H1 (cell line): ENCODE data around the gene GAS7. TPM values are rescaled to one million over a fixed set of nuclear protein-coding genes. Genes with fewer than 3 reads are reported as not detected.

ENCODE experiments used
- CTCF ChIA-PET: fragments of 300-600 bp; sonication (Branson Sonifier 250); formaldehyde crosslinking; loops from one replicate; lab custom pipeline; 2021; ENCODE audit not compliant: partially characterized antibody; lab: Charles Lee
- POLR2A ChIA-PET: fragments of 300-600 bp; sonication (Branson Sonifier 250); formaldehyde crosslinking; loops from one replicate; lab custom pipeline; 2021; ENCODE audit warnings: inconsistent platforms; ENCODE audit not compliant: partially characterized antibody; lab: Charles Lee
- DNase-seq, 2 experiments: peaks; one replicate each; pipeline versions ENCODE4 v3.0.0 to v3.0.0-alpha.2; 2010 to 2022; ENCODE audit warnings: low spot score in 2 of 2, low read depth in 1 of 2, mixed read lengths in 1 of 2
- FAIRE-seq: peaks from 2 replicates; lab custom pipeline; 2011; peaks lifted over from hg19 to GRCh38; lab: Jason Lieb, UNC
- H2AFZ ChIP-seq: 2 replicates; pipeline ENCODE4 v1.8.1; 2012; ENCODE audit warnings: low read length, inconsistent platforms
- H2AK5ac ChIP-seq: 2 replicates; pipeline ENCODE4 v1.6.1; 2013; ENCODE audit warnings: low read depth, low read length
- H2BK120ac ChIP-seq: replicated peaks from 2 replicates; pipeline ENCODE3; 2013; ENCODE audit warnings: low read depth, low read length, inconsistent platforms
- H2BK12ac ChIP-seq: 2 replicates; pipeline ENCODE4 v1.6.1; 2013; ENCODE audit warnings: low read depth, low read length
- H2BK15ac ChIP-seq: 2 replicates; pipeline ENCODE4 v1.6.1; 2013; ENCODE audit warnings: low read length
- H2BK20ac ChIP-seq: 2 replicates; pipeline ENCODE4 v1.6.1; 2013; ENCODE audit warnings: low read length
- H2BK5ac ChIP-seq: 2 replicates; pipeline ENCODE4 v1.6.1; 2013; ENCODE audit warnings: low read depth, low read length
- H3K14ac ChIP-seq: 2 replicates; pipeline ENCODE4 v1.6.1; 2013; ENCODE audit warnings: inconsistent platforms; ENCODE audit not compliant: insufficient read length
- H3K18ac ChIP-seq: 2 replicates; pipeline ENCODE4 v1.6.1; 2013; ENCODE audit warnings: low read length; ENCODE audit errors: extremely low read depth
- H3K23ac ChIP-seq: 2 replicates; pipeline ENCODE4 v1.6.1; 2013; ENCODE audit warnings: inconsistent platforms; ENCODE audit not compliant: insufficient read length
- H3K23me2 ChIP-seq: 2 replicates; pipeline ENCODE4 v1.6.1; 2013; ENCODE audit warnings: low read depth, low read length
- H3K27ac ChIP-seq: 2 replicates; pipeline ENCODE4 v1.6.1; 2011; ENCODE audit warnings: low read depth, low read length, inconsistent platforms
- H3K27me3 ChIP-seq, 4 experiments: replicated peaks in 1 of 4; 1 replicate in 1 of 4; 2 replicates in 3 of 4; pipeline versions ENCODE4 v1.6.1 to v1.8.1; 2011 to 2013; ENCODE audit warnings: low read length in 3 of 4, mild to moderate bottlenecking in 3 of 4, inconsistent platforms in 2 of 4, mixed read lengths in 2 of 4, moderate library complexity in 1 of 4; ENCODE audit not compliant: control insufficient read depth in 3 of 4, insufficient read depth in 3 of 4; ENCODE audit errors: extremely low read depth in 1 of 4
- H3K36me3 ChIP-seq, 4 experiments: 2 replicates each; pipeline versions ENCODE4 v1.6.1 to v1.8.1; 2011 to 2013; ENCODE audit warnings: mild to moderate bottlenecking in 4 of 4, low read length in 3 of 4, moderate library complexity in 2 of 4, control low read depth in 1 of 4, inconsistent platforms in 1 of 4; ENCODE audit not compliant: insufficient read depth in 4 of 4, control insufficient read depth in 2 of 4
- H3K4ac ChIP-seq: replicated peaks from 2 replicates; pipeline ENCODE3; 2013; ENCODE audit warnings: low read length, low read depth, mixed read lengths, inconsistent platforms; ENCODE audit not compliant: insufficient read length
- H3K4me1 ChIP-seq, 4 experiments: replicated peaks in 1 of 4; 1 replicate in 1 of 4; 2 replicates in 3 of 4; pipeline versions ENCODE4 v1.6.1 to v1.8.1; 2011 to 2013; ENCODE audit warnings: low read length in 3 of 4, inconsistent platforms in 2 of 4, mixed read lengths in 1 of 4; ENCODE audit not compliant: insufficient read depth in 4 of 4, control insufficient read depth in 3 of 4
- H3K4me2 ChIP-seq, 2 experiments: 2 replicates each; pipeline versions ENCODE4 v1.6.1 to v1.8.1; 2011 to 2013; ENCODE audit warnings: low read depth in 2 of 2, low read length in 2 of 2, control low read depth in 1 of 2, inconsistent platforms in 1 of 2, mild to moderate bottlenecking in 1 of 2; ENCODE audit not compliant: insufficient read depth in 1 of 2
- H3K4me3 ChIP-seq, 4 experiments: fragments of 200-600, 300-600 bp in 1 of 4; sonication (generic), shearing (Covaris generic), sonication (Bioruptor Twin) in 1 of 4; 2 replicates each; pipeline versions ENCODE4 v1.5.1 to v1.8.1; 2011 to 2016; ENCODE audit warnings: low read length in 4 of 4, low read depth in 3 of 4, control low read depth in 2 of 4, inconsistent platforms in 2 of 4, mild to moderate bottlenecking in 2 of 4, mixed read lengths in 1 of 4, moderate library complexity in 1 of 4; ENCODE audit not compliant: insufficient read depth in 2 of 4; ENCODE audit errors: extremely low read depth in 1 of 4
- H3K56ac ChIP-seq: replicated peaks from 2 replicates; pipeline ENCODE3; 2013; ENCODE audit warnings: low read depth, mild to moderate bottlenecking, mixed read lengths, low read length, inconsistent platforms; ENCODE audit not compliant: insufficient read length
- H3K79me1 ChIP-seq: 2 replicates; pipeline ENCODE4 v1.6.1; 2013; ENCODE audit warnings: low read depth, low read length, control low read depth
- H3K79me2 ChIP-seq, 2 experiments: 2 replicates each; pipeline versions ENCODE4 v1.6.1 to v1.8.1; 2012 to 2013; ENCODE audit warnings: low read length in 2 of 2, mild to moderate bottlenecking in 2 of 2, inconsistent platforms in 1 of 2; ENCODE audit not compliant: insufficient read depth in 2 of 2, control insufficient read depth in 1 of 2
- H3K9ac ChIP-seq, 4 experiments: replicated peaks in 1 of 4; 1 replicate in 1 of 4; 2 replicates in 3 of 4; pipeline versions ENCODE4 v1.6.1 to v1.8.1; 2011 to 2013; ENCODE audit warnings: low read depth in 3 of 4, low read length in 3 of 4, control low read depth in 2 of 4, mild to moderate bottlenecking in 2 of 4, moderate library complexity in 2 of 4, inconsistent platforms in 1 of 4; ENCODE audit errors: extremely low read depth in 1 of 4
- H3K9me3 ChIP-seq, 2 experiments: 2 replicates each; pipeline versions ENCODE4 v1.6.1 to v1.8.1; 2012 to 2013; ENCODE audit warnings: mild to moderate bottlenecking in 2 of 2, moderate library complexity in 2 of 2, control low read depth in 1 of 2, inconsistent platforms in 1 of 2, low read depth in 1 of 2, low read length in 1 of 2, mixed read lengths in 1 of 2; ENCODE audit not compliant: insufficient read depth in 2 of 2
- H4K20me1 ChIP-seq, 2 experiments: replicated peaks in 1 of 2; 2 replicates each; pipeline versions ENCODE3 to v1.8.1; 2011 to 2013; ENCODE audit warnings: inconsistent platforms in 2 of 2, low read length in 2 of 2, mild to moderate bottlenecking in 1 of 2; ENCODE audit not compliant: insufficient read depth in 2 of 2, control insufficient read depth in 1 of 2
- H4K5ac ChIP-seq: 2 replicates; pipeline ENCODE4 v1.6.1; 2013; ENCODE audit warnings: low read length, low read depth, mixed read lengths, inconsistent platforms; ENCODE audit not compliant: insufficient read length
- H4K8ac ChIP-seq: 2 replicates; pipeline ENCODE4 v1.8.0; 2013; ENCODE audit warnings: mild to moderate bottlenecking, moderate library complexity, low read length, inconsistent platforms; ENCODE audit not compliant: insufficient read depth; ENCODE audit errors: extremely low read depth
- H4K91ac ChIP-seq: replicated peaks from 2 replicates; pipeline ENCODE3; 2013; ENCODE audit warnings: low read length, mixed read lengths, inconsistent platforms; ENCODE audit not compliant: insufficient read length
- CTCF ChIP-seq, 3 experiments: IDR thresholded peaks; 1 replicate in 2 of 3; 2 replicates in 1 of 3; pipeline versions ENCODE4 v1.5.1 to v1.6.1; 2011; ENCODE audit warnings: low read length in 3 of 3, mild to moderate bottlenecking in 3 of 3, inconsistent platforms in 2 of 3, low read depth in 1 of 3, moderate library complexity in 1 of 3; ENCODE audit not compliant: insufficient read depth in 1 of 3; ENCODE audit errors: control extremely low read depth in 1 of 3
- EP300 ChIP-seq, 2 experiments: IDR thresholded peaks; 1 replicate in 1 of 2; 2 replicates in 1 of 2; pipeline ENCODE4 v1.6.1; 2011 to 2012; ENCODE audit warnings: low read depth in 2 of 2, low read length in 2 of 2, mild to moderate bottlenecking in 2 of 2, borderline replicate concordance in 1 of 2, inconsistent platforms in 1 of 2, moderate library complexity in 1 of 2
- NRF1 ChIP-seq: IDR thresholded peaks from 2 replicates; pipeline ENCODE4 v1.6.1; 2011; ENCODE audit warnings: mild to moderate bottlenecking, low read depth, low read length, improper control_type of control experiment
- RAD21 ChIP-seq, 2 experiments: IDR thresholded peaks in 1 of 2; conservative IDR thresholded peaks in 1 of 2; 2 replicates each; pipeline ENCODE4 v1.6.1; 2011; ENCODE audit warnings: low read depth in 2 of 2, low read length in 2 of 2, improper control_type of control experiment in 1 of 2, inconsistent platforms in 1 of 2, mild to moderate bottlenecking in 1 of 2, moderate library complexity in 1 of 2
- RBBP5 ChIP-seq: IDR thresholded peaks from 2 replicates; pipeline ENCODE4 v1.7.1; 2012; ENCODE audit warnings: low read depth, mild to moderate bottlenecking, inconsistent platforms, low read length, moderate library complexity, borderline replicate concordance
- YY1 ChIP-seq: IDR thresholded peaks from 2 replicates; pipeline ENCODE4 v1.6.1; 2011; ENCODE audit warnings: low read depth, mild to moderate bottlenecking, low read length
- WGBS, 2 experiments: shearing (Covaris generic) in 1 of 2; methylation state at CpG; one replicate each; pipeline versions ENCODE4 v1.1.6 to v1.1.7; 2013 to 2015; ENCODE audit warnings: low lambda C conversion rate in 2 of 2, mixed read lengths in 2 of 2, inconsistent platforms in 1 of 2, low coverage in 1 of 2, missing lambda C conversion rate in 1 of 2; ENCODE audit not compliant: insufficient replicate concordance in 2 of 2, insufficient coverage in 1 of 2, insufficient read length in 1 of 2; ENCODE audit errors: extremely low coverage in 1 of 2, missing lambda C conversion rate in 1 of 2; 5-methylcytosine and 5-hydroxymethylcytosine counted together
- polyA plus RNA-seq, 7 experiments: library from polyadenylated mRNA; depleted of rRNA in 3 of 7; stranded (reverse) in 5 of 7; unstranded in 2 of 7; fragments of >200 nt in 5 of 7; fragments of 200-250 nt in 2 of 7; gene quantifications; 1 replicate in 5 of 7; 2 replicates in 1 of 7; 4 replicates in 1 of 7; pipeline versions ENCODE4 v1.2.1 to v1.2.3, GENCODE V29; 2011 to 2013; ENCODE audit warnings: missing spikeins in 2 of 7, mixed read lengths in 2 of 7
- total RNA-seq: library from RNA; stranded (reverse); fragmentation: NEBNext Ultra II Directional; extraction: Animal tissue kit (Norgen Biotek cat#: 25700); gene quantifications from 2 replicates; pipeline ENCODE4 v1.2.1, GENCODE V29; 2021

GAS7 gene
- total and polyA plus RNA-seq, 2 of the 8 experiments (the other 6 are each of a cell fraction or from before 2014, with no cell fraction given), result 5.0 to 14.5 TPM

- H3K9ac ChIP-seq, result no peak overlapping the region
- POLR2A ChIA-PET, result interaction anchor here (0.8 kb wide), 1 partner anchor 43 kb away, joined by 3 read pairs; no protein-coding TSS in a partner anchor
- H2BK120ac ChIP-seq, result no peak overlapping the region
- DNase-seq (no peak), FAIRE-seq (no peak)
- H4K5ac ChIP-seq, result no peak overlapping the region
- 91% methylated on average over 3 of the region's 3 CpGs; no CpG with 5 or more reads in 1 of the 2 experiments for WGBS, 2 experiments
- no peaks in the 10 kb centered on the region for H3K79me1 ChIP-seq
- H4K20me1 ChIP-seq, result no peaks in the 10 kb centered on the region
- H3K4me2 ChIP-seq, result no peak overlapping the region
- H3K36me3 ChIP-seq, result no peaks in the 10 kb centered on the region
- no peak overlapping the region for H3K14ac ChIP-seq
- no peak overlapping the region for H3K23ac ChIP-seq
- H2BK12ac ChIP-seq, result no peak overlapping the region
- H3K9me3 ChIP-seq, result no peaks in the 10 kb centered on the region
- no peak overlapping the region for H2BK15ac ChIP-seq
- H2AFZ ChIP-seq, result no peak overlapping the region
- no peaks in the 10 kb centered on the region for H3K79me2 ChIP-seq
- H4K8ac ChIP-seq, result no peak overlapping the region
- H2AK5ac ChIP-seq, result no peak overlapping the region
- no peak overlapping the region for H3K4me3 ChIP-seq
- peaks cover 0 to 3% (median 0%) of the 10 kb centered on the region in 4 experiments; a peak in 2 of 7 replicates for H3K4me1 ChIP-seq
- no peak overlapping the region for H3K56ac ChIP-seq
- no peak overlapping the region for H3K4ac ChIP-seq
- H3K23me2 ChIP-seq, result no peaks in the 10 kb centered on the region
- no peak overlapping the region for H2BK20ac ChIP-seq
- no peaks in the 10 kb centered on the region for H3K27me3 ChIP-seq
- H4K91ac ChIP-seq, result no peak overlapping the region
- no peak overlapping the region for H2BK5ac ChIP-seq
- no peak overlapping the region for H3K18ac ChIP-seq
- H3K27ac ChIP-seq, result no peak overlapping the region
- CTCF ChIA-PET, result interaction anchor here (0.9 kb wide), 1 partner anchor 10 kb away, joined by 3 read pairs; no protein-coding TSS in a partner anchor
- TF ChIP-seq CTCF (IDR thresholded peaks at IDR 0.05; ENCODE audit: control extremely low read depth in 1 of 3, insufficient read depth in 1 of 3, low read depth in 1 of 3, low read length in 3 of 3), result 0 out of 4 replicates have a peak, but pooled peaks of 1 of the 3 experiments have one; percentile 4
- no peak for TF ChIP-seq NRF1
- TF ChIP-seq EP300 (IDR thresholded peaks at IDR 0.05; ENCODE audit: borderline replicate concordance in 1 of 2, low read depth in 2 of 2, low read length in 2 of 2), result no peak
- TF ChIP-seq RAD21 (IDR thresholded peaks at IDR 0.05 in 1 of 2, conservative IDR thresholded peaks at IDR 0.05 in 1 of 2; ENCODE audit: low read depth in 2 of 2, low read length in 2 of 2), result peak; percentile 4 to 34; a peak in 1 of 4 replicates
- TF ChIP-seq YY1, result no peak
- no peak for TF ChIP-seq RBBP5
- TF ChIP-seq, all 59 proteins: peak for 2
Measured at GRCh38 chr17:10083864-10084263, 114.5 kb downstream of the GAS7 start.
